AG09319 (cell line): ENCODE data around the gene RAB3A.

Source experiments
- DNase-seq: peaks from one replicate; pipeline ENCODE4 v3.0.0-alpha.2; 2010; ENCODE audit warnings: low read depth; ENCODE audit errors: extremely low read depth
- CTCF ChIP-seq: IDR thresholded peaks from 2 replicates; pipeline ENCODE4 v1.5.1; 2011; ENCODE audit warnings: low read depth, mild to moderate bottlenecking, inconsistent platforms, low read length, moderate library complexity

The RAB3A gene

GRCh38 chr19:18194554-18195238 is 9.1 kb downstream of the RAB3A start:
- DNase-seq: no peak
- TF ChIP-seq CTCF: no peak

- no peak for TF ChIP-seq CTCF
Measured at GRCh38 chr19:18194181-18194530, 9.7 kb downstream of the RAB3A start.

GRCh38 chr19:18193388-18194180 is 10.3 kb downstream of the RAB3A start:
- no peak; the same call in 1 of the 2 replicates for TF ChIP-seq CTCF
- no peak for DNase-seq

More at GRCh38 chr19:18194181-18194530, 9.7 kb downstream of the RAB3A start:
- no peak for DNase-seq

GRCh38 chr19:18192673-18193387 is 11.0 kb downstream of the RAB3A start, which contains the start of gene MPV17L2:
Gene MPV17L2 (plus strand): TSS chr19:18193218. CDS start chr19:18193282, 64 bp downstream.
- DNase-seq: peak; percentile 100
- no peak for TF ChIP-seq CTCF

- no peak for TF ChIP-seq CTCF
- DNase-seq: no peak
Measured at GRCh38 chr19:18191640-18192062, 12.2 kb downstream of the RAB3A start.

- DNase-seq: no peak
- no peak for TF ChIP-seq CTCF
Measured at GRCh38 chr19:18190278-18190677, 13.6 kb downstream of the RAB3A start.
